ENCODE results near the gene TUBA4A. TPM values are rescaled to one million over a fixed set of nuclear protein-coding genes. Genes with fewer than 3 reads are reported as not detected.

Gene TUBA4A
- total and polyA plus RNA-seq, 2 of the 8 experiments (the other 6 are each of a cell fraction or from before 2014, with no cell fraction given), result 67.3 to 172 TPM

GRCh38 chr2:219247678-219248642, 5.8 kb downstream of the TUBA4A start:
- Histone ChIP-seq H3K27ac (ENCODE audit: low read depth, low read length) (no peak overlapping the region), H3K23ac (ENCODE audit: insufficient read length) (no peak overlapping the region), H3K4me2 (ENCODE audit: insufficient read depth in 1 of 2, low read depth in 2 of 2, low read length in 2 of 2) (no peak overlapping the region), H3K36me3 (ENCODE audit: control insufficient read depth in 2 of 4, insufficient read depth in 4 of 4, low read length in 3 of 4) (peaks cover 0 to 9% (median 5%) of the 10 kb centered on the region in 4 experiments; a peak in 5 of 8 replicates), H3K4me3 (ENCODE audit: extremely low read depth in 1 of 4, insufficient read depth in 2 of 4, low read depth in 3 of 4, low read length in 4 of 4) (no peak overlapping the region), H2AFZ (ENCODE audit: low read length) (no peak overlapping the region), H4K20me1 (replicated peaks in 1 of 2; ENCODE audit: control insufficient read depth in 1 of 2, insufficient read depth in 2 of 2, low read length in 2 of 2) (no peaks in the 10 kb centered on the region), H3K4ac (replicated peaks; ENCODE audit: insufficient read length, low read depth, low read length) (no peak overlapping the region), H2BK120ac (replicated peaks; ENCODE audit: low read depth, low read length) (no peak overlapping the region), H4K8ac (ENCODE audit: extremely low read depth, insufficient read depth, low read length) (no peak overlapping the region; the same call in 1 of the 2 replicates), H3K9me3 (ENCODE audit: insufficient read depth in 2 of 2, low read depth in 1 of 2, low read length in 1 of 2) (no peaks in the 10 kb centered on the region), H3K4me1 (replicated peaks in 1 of 4; ENCODE audit: control insufficient read depth in 3 of 4, insufficient read depth in 4 of 4, low read length in 3 of 4) (peaks cover 5 to 14% (median 12%) of the 10 kb centered on the region in 4 experiments), H4K5ac (ENCODE audit: insufficient read length, low read depth, low read length) (no peak overlapping the region), H3K27me3 (replicated peaks in 1 of 4; ENCODE audit: control insufficient read depth in 3 of 4, extremely low read depth in 1 of 4, insufficient read depth in 3 of 4, low read length in 3 of 4) (peaks cover 0 to 13% (median 6%) of the 10 kb centered on the region in 4 experiments; a peak in 5 of 7 replicates), H2BK15ac (ENCODE audit: low read length) (no peak overlapping the region), H3K9ac (replicated peaks in 1 of 4; ENCODE audit: extremely low read depth in 1 of 4, low read depth in 3 of 4, low read length in 3 of 4) (no peak overlapping the region), H3K18ac (ENCODE audit: extremely low read depth, low read length) (no peak overlapping the region), H3K56ac (replicated peaks; ENCODE audit: insufficient read length, low read depth, low read length) (no peak overlapping the region), H2BK12ac (ENCODE audit: low read depth, low read length) (no peak overlapping the region), H4K91ac (replicated peaks; ENCODE audit: insufficient read length, low read length) (no peak overlapping the region), H2BK5ac (ENCODE audit: low read depth, low read length) (no peak overlapping the region), H3K23me2 (ENCODE audit: low read depth, low read length) (peaks cover 13% of the 10 kb centered on the region), H3K79me2 (ENCODE audit: control insufficient read depth in 1 of 2, insufficient read depth in 2 of 2, low read length in 2 of 2) (peaks cover 0 to 5% of the 10 kb centered on the region in 2 experiments; a peak in 1 of 4 replicates), H3K14ac (ENCODE audit: insufficient read length) (no peak overlapping the region), H2BK20ac (ENCODE audit: low read length) (no peak overlapping the region), H2AK5ac (ENCODE audit: low read depth, low read length) (no peak overlapping the region), H3K79me1 (ENCODE audit: low read depth, low read length) (peaks cover 8% of the 10 kb centered on the region; the same call in 1 of the 2 replicates)
- peak; percentile 18 to 24; a peak in 2 of 4 replicates for TF ChIP-seq RAD21 (IDR thresholded peaks at IDR 0.05 in 1 of 2, conservative IDR thresholded peaks at IDR 0.05 in 1 of 2; ENCODE audit: low read depth in 2 of 2, low read length in 2 of 2)
- TF ChIP-seq E2F6 (IDR thresholded peaks at IDR 0.05), result no peak
- TF ChIP-seq TEAD4 (IDR thresholded peaks at IDR 0.05; ENCODE audit: low read depth, low read length), result peak; percentile 50; the same call in 1 of the 2 replicates
- peak in 2 of 3 experiments; percentile 30 to 31; a peak in 2 of 4 replicates for TF ChIP-seq CTCF (IDR thresholded peaks at IDR 0.05; ENCODE audit: control extremely low read depth in 1 of 3, insufficient read depth in 1 of 3, low read depth in 1 of 3, low read length in 3 of 3)
- CTCF ChIA-PET (ENCODE audit: partially characterized antibody), result interaction anchor here (0.6 to 6.6 kb wide), 15 partner anchors 9 to 135 kb away, joined by 3 to 118 read pairs (median 4); partner anchors contain the start of genes ABCB6 and DNAJB2
- POLR2A ChIA-PET (ENCODE audit: partially characterized antibody), result interaction anchor here (0.9 to 14.9 kb wide), 7 partner anchors 17 to 270 kb away, joined by 3 to 190 read pairs (median 4); partner anchors contain the start of genes ABCB6, ANKZF1 and ATG9A
- no peak for FAIRE-seq
- WGBS, 2 experiments (ENCODE audit: extremely low coverage in 1 of 2, insufficient coverage in 1 of 2, insufficient read length in 1 of 2, insufficient replicate concordance in 2 of 2, low coverage in 1 of 2, low lambda C conversion rate in 2 of 2, missing lambda C conversion rate in 1 of 2), result 89% methylated on average over 17 of the region's 17 CpGs; no CpG with 5 or more reads in 1 of the 2 experiments
- DNase-seq (ENCODE audit: low read depth in 1 of 2, low spot score in 2 of 2), result no peak

Data from H1 (cell line).